ENCODE data around the gene ZNF420. TPM values are rescaled to one million over a fixed set of nuclear protein-coding genes. Genes with fewer than 3 reads are reported as not detected.
"Not testable (repeated sequence)": the region's sequence is repeated elsewhere in the genome, so short reads cannot be mapped to it uniquely, and the experiment has no call there.

The ZNF420 gene
- total RNA-seq, 2 donors from 2014 or later = 5.6 to 8.6 TPM

GRCh38 chr19:37074111-37074510 is 4.1 kb upstream of the ZNF420 start:
- no peak for TF ChIP-seq CTCF (IDR thresholded peaks at IDR 0.05)
- H3K27ac ChIP-seq = no peak overlapping the region
- no peaks in the 10 kb centered on the region for H3K27me3 ChIP-seq

GRCh38 chr19:37074819-37075362 is 3.3 kb upstream of the ZNF420 start:
- peaks cover 0 to under 1% of the 10 kb centered on the region in 2 donors for H3K9me3 ChIP-seq
- H3K27ac ChIP-seq = no peak overlapping the region
- no peaks in the 10 kb centered on the region for H3K36me3 ChIP-seq
- peaks cover 0 to 22% of the 10 kb centered on the region in 2 donors for H3K4me1 ChIP-seq
- no peak for TF ChIP-seq CTCF (IDR thresholded peaks at IDR 0.05)
- no peak overlapping the region for H3K4me3 ChIP-seq
- DNase-seq (ENCODE audit: low spot score) = no peak
- no peaks in the 10 kb centered on the region for H3K27me3 ChIP-seq

More at GRCh38 chr19:37074111-37074510, 4.1 kb upstream of the ZNF420 start:
- Histone ChIP-seq H3K4me3 (no peak overlapping the region), H3K4me1 (peaks cover 0 to 15% of the 10 kb centered on the region in 2 donors), H3K36me3 (no peaks in the 10 kb centered on the region), H3K9me3 (peaks cover 0 to 8% of the 10 kb centered on the region in 2 donors)
- DNase-seq (ENCODE audit: low spot score) = no peak

GRCh38 chr19:37076524-37076923 is 1.7 kb upstream of the ZNF420 start:
- not testable (repeated sequence) for DNase-seq (ENCODE audit: low spot score); H3K36me3 ChIP-seq; H3K27ac ChIP-seq; H3K27me3 ChIP-seq; H3K9me3 ChIP-seq; H3K4me3 ChIP-seq
- peaks cover 0 to 22% of the 10 kb centered on the region in 2 donors for H3K4me1 ChIP-seq

GRCh38 chr19:37077501-37077933 is 716 bp upstream of the ZNF420 start:
- peaks cover 4 to 8% of the 10 kb centered on the region in 2 donors for H3K9me3 ChIP-seq
- H3K4me3 ChIP-seq = peak overlapping the region; percentile 79 to 90
- peak overlapping the region; percentile 88 to 93 for H3K27ac ChIP-seq
- no peaks in the 10 kb centered on the region for H3K27me3 ChIP-seq
- H3K36me3 ChIP-seq = peaks cover 13% of the 10 kb centered on the region
- H3K4me1 ChIP-seq = peaks cover 0 to 22% of the 10 kb centered on the region in 2 donors
- DNase-seq (ENCODE audit: low spot score) = no peak
- no peak for TF ChIP-seq CTCF (IDR thresholded peaks at IDR 0.05)

GRCh38 chr19:37078717-37079032 is 442 bp downstream of the ZNF420 start:
- H3K27me3 ChIP-seq = no peaks in the 10 kb centered on the region
- H3K4me3 ChIP-seq = peak overlapping the region; percentile 79 to 90
- DNase-seq (ENCODE audit: low spot score) = no peak
- peaks cover 0 to 22% of the 10 kb centered on the region in 2 donors for H3K4me1 ChIP-seq
- peaks cover 13% of the 10 kb centered on the region for H3K36me3 ChIP-seq
- peaks cover 5 to 20% of the 10 kb centered on the region in 2 donors for H3K9me3 ChIP-seq
- no peak for TF ChIP-seq CTCF (IDR thresholded peaks at IDR 0.05)
- H3K27ac ChIP-seq = peak overlapping the region; percentile 88 to 93

- Histone ChIP-seq H3K4me3 (peak overlapping the region; percentile 79 to 90), H3K36me3 (peaks cover 13% of the 10 kb centered on the region), H3K27me3 (no peaks in the 10 kb centered on the region), H3K4me1 (peaks cover 0 to 22% of the 10 kb centered on the region in 2 donors), H3K27ac (no peak overlapping the region), H3K9me3 (peaks cover 5 to 25% of the 10 kb centered on the region in 2 donors)
- TF ChIP-seq CTCF (IDR thresholded peaks at IDR 0.05) = no peak
- no peak for DNase-seq (ENCODE audit: low spot score)
These were observed 1.0 kb downstream of the ZNF420 start for GRCh38 chr19:37079238-37079637.

Data from right atrium auricular region (tissue), 2 donors.